Thymus (tissue), 2 donors: Measurements from ENCODE around the gene ZNF70. TPM values are rescaled to one million over a fixed set of nuclear protein-coding genes. Genes with fewer than 3 reads are reported as not detected.

ENCODE experiments used
- polyA plus RNA-seq: library from polyadenylated mRNA; stranded (reverse); fragments of 200-250 nt; gene quantifications from one replicate; pipeline ENCODE4 v1.2.3, GENCODE V29; 2013
- total RNA-seq: library from RNA; stranded (reverse); fragments of 120-200 nt; gene quantifications from one replicate; pipeline ENCODE4 v1.2.4, GENCODE V29; 2013
- donor health status: healthy.

ZNF70 gene
- total and polyA plus RNA-seq, 2 donors: 1.4 to 1.7 TPM

Other genes starting within 250 kb of the ZNF70 start
- 78.6 TPM for gene IGLL1, start 170.8 kb downstream of the ZNF70 start, total RNA-seq
- 3.5 TPM for gene IGLL1, start 170.8 kb downstream of the ZNF70 start, polyA plus RNA-seq
- gene DRICH1, start 118.8 kb downstream of the ZNF70 start, total RNA-seq: 0.24 TPM
- 1.4 TPM for gene DRICH1, start 118.8 kb downstream of the ZNF70 start, polyA plus RNA-seq
- 29.8 TPM for gene RGL4, start 60.1 kb downstream of the ZNF70 start, total RNA-seq
- 7.8 TPM for gene RGL4, start 60.1 kb downstream of the ZNF70 start, polyA plus RNA-seq
- gene VPREB3, start 3.3 kb upstream of the ZNF70 start, total RNA-seq: 1.3 TPM
- 11.4 TPM for gene VPREB3, start 3.3 kb upstream of the ZNF70 start, polyA plus RNA-seq
- gene C22orf15, start 11.9 kb upstream of the ZNF70 start, total RNA-seq: 3.3 TPM
- 1.3 TPM for gene C22orf15, start 11.9 kb upstream of the ZNF70 start, polyA plus RNA-seq
- 20.0 TPM for gene CHCHD10, start 16.9 kb upstream of the ZNF70 start, total RNA-seq
- 64.0 TPM for gene CHCHD10, start 16.9 kb upstream of the ZNF70 start, polyA plus RNA-seq
- gene MMP11, start 21.7 kb upstream of the ZNF70 start, total RNA-seq: 3.9 TPM
- 3.8 TPM for gene MMP11, start 21.7 kb upstream of the ZNF70 start, polyA plus RNA-seq
- 72.0 TPM for gene SMARCB1, start 35.9 kb upstream of the ZNF70 start, total RNA-seq
- gene SMARCB1, start 35.9 kb upstream of the ZNF70 start, polyA plus RNA-seq: 35.3 TPM
- gene DERL3, start 87.9 kb upstream of the ZNF70 start, total RNA-seq: 2.9 TPM
- 2.5 TPM for gene DERL3, start 87.9 kb upstream of the ZNF70 start, polyA plus RNA-seq
- 4.3 TPM for gene SLC2A11, start 106.8 kb upstream of the ZNF70 start, total RNA-seq
- gene SLC2A11, start 106.8 kb upstream of the ZNF70 start, polyA plus RNA-seq: 8.8 TPM
- 400 TPM for gene MIF, start 143.3 kb upstream of the ZNF70 start, total RNA-seq
- gene MIF, start 143.3 kb upstream of the ZNF70 start, polyA plus RNA-seq: 363 TPM
- gene GSTT2B, start 210.1 kb upstream of the ZNF70 start, total RNA-seq: 1.1 TPM
- gene GSTT2B, start 210.1 kb upstream of the ZNF70 start, polyA plus RNA-seq: 12.8 TPM
- gene DDTL, start 215.8 kb upstream of the ZNF70 start, total RNA-seq: 1.3 TPM
- 3.1 TPM for gene DDTL, start 215.8 kb upstream of the ZNF70 start, polyA plus RNA-seq
- gene DDT, start 223.3 kb upstream of the ZNF70 start, total RNA-seq: 95.7 TPM
- 111 TPM for gene DDT, start 223.3 kb upstream of the ZNF70 start, polyA plus RNA-seq
- gene GSTT2, start 229.0 kb upstream of the ZNF70 start, total RNA-seq: not detected
- gene GSTT2, start 229.0 kb upstream of the ZNF70 start, polyA plus RNA-seq: 3.3 TPM